Subcutaneous adipose tissue (tissue), 4 donors: ENCODE data around the gene TRIM48. TPM values are rescaled to one million over a fixed set of nuclear protein-coding genes. Genes with fewer than 3 reads are reported as not detected.
"Not testable (repeated sequence)": the region's sequence is repeated elsewhere in the genome, so short reads cannot be mapped to it uniquely, and the experiment has no call there.

Experiments
- CTCF ChIP-seq: fragments of 450-650 bp; IDR thresholded peaks from one replicate; pipeline ENCODE4 v1.5.1; 2016; ENCODE audit warnings: low read depth, mild to moderate bottlenecking, control low read depth, antibody characterized with exemption, moderate library complexity
- small RNA-seq: library from RNA; depleted of rRNA; stranded (forward); fragments of <200 nt; gene quantifications from one replicate; pipeline ENCODE3, GENCODE V24; 2016
- total RNA-seq, 4 donors: library from RNA; depleted of rRNA; stranded (reverse); fragments of >200 nt; gene quantifications; one replicate each; pipeline ENCODE4 v1.1.0, GENCODE V29; 2016

The TRIM48 gene
- total RNA-seq = not detected

GRCh38 chr11:55261855-55262254, at the start of gene TRIM48:
TRIM48 (plus strand) TSS chr11:55262155; CDS start chr11:55262268, 113 bp downstream.
- not testable (repeated sequence) for TF ChIP-seq CTCF

- TF ChIP-seq CTCF = no peak
Measured at GRCh38 chr11:55263081-55263480, 1.1 kb downstream of the TRIM48 start.

Small RNA genes lying within 50 kb of the gene (small RNA-seq; reads per million reads assigned to genes)
- not detected for gene AP005597.4

Other genes starting within 250 kb of the TRIM48 start
- gene OR4A16, start 81.0 kb downstream of the TRIM48 start, total RNA-seq = not detected
- not detected for gene OR4A15, start 105.8 kb downstream of the TRIM48 start, total RNA-seq